Ovary (tissue), 9 donors: ENCODE measurements around the gene CEP104. TPM values are rescaled to one million over a fixed set of nuclear protein-coding genes. Genes with fewer than 3 reads are reported as not detected.

ENCODE experiments used
- DNase-seq, 5 donors: peaks; one replicate each; pipeline ENCODE4 v3.0.0-alpha.2; 2019 to 2020
- H3K27ac ChIP-seq, 2 donors: fragments of 200-600 bp; one replicate each; pipeline versions ENCODE4 v1.5.1 to v1.8.0; 2019 to 2022
- H3K27me3 ChIP-seq: fragments of 200-600 bp; one replicate; pipeline ENCODE4 v1.8.0; 2022
- H3K36me3 ChIP-seq: fragments of 200-600 bp; sonication (generic); one replicate; pipeline ENCODE4 v1.5.1; 2019
- H3K4me1 ChIP-seq: one replicate; pipeline ENCODE4 v1.8.1; 2013; ENCODE audit warnings: mild to moderate bottlenecking, moderate library complexity; ENCODE audit not compliant: insufficient read depth
- H3K4me3 ChIP-seq: fragments of 200-600 bp; sonication (generic); one replicate; pipeline ENCODE4 v1.5.1; 2017
- H3K9me3 ChIP-seq, 2 donors: fragments of 200-600 bp in 1 of 2; sonication (generic) in 1 of 2; one replicate each; pipeline versions ENCODE4 v1.5.1 to v1.8.1; 2013 to 2019; ENCODE audit warnings: mild to moderate bottlenecking in 1 of 2, moderate library complexity in 1 of 2
- CTCF ChIP-seq, 3 donors: fragments of 450-650 bp in 2 of 3; fragments of 200-600 bp in 1 of 3; IDR thresholded peaks; one replicate each; pipeline versions ENCODE4 v1.5.1 to v1.8.0; 2016 to 2022; ENCODE audit warnings: antibody characterized with exemption in 3 of 3, mild to moderate bottlenecking in 1 of 3
- EP300 ChIP-seq: sonication (generic); formaldehyde crosslinking; IDR thresholded peaks from one replicate; pipeline ENCODE4 v1.6.1; 2017; ENCODE audit warnings: antibody characterized with exemption
- POLR2A ChIP-seq: fragments of 450-650 bp; IDR thresholded peaks from one replicate; pipeline ENCODE4 v1.6.1; 2017; ENCODE audit warnings: antibody characterized with exemption, mild to moderate bottlenecking, moderate library complexity
- WGBS, 3 donors: extraction: QIAGEN DNeasy Blood & Tissue Kit in 1 of 3; methylation state at CpG; one replicate each; pipeline versions ENCODE4 v1.1.5 to v1.1.7; 2013 to 2017; 5-methylcytosine and 5-hydroxymethylcytosine counted together
- intact Hi-C, 4 donors: fragments of 100-400 bp; cut with DNase I; formaldehyde crosslinking; loops; one replicate each; pipeline versions ENCODE4 v1.11.0 to v1.15.1; 2022 to 2023
- polyA plus RNA-seq, 2 donors: library from polyadenylated mRNA; stranded (reverse); fragments of 200-250 nt in 1 of 2; fragments of 350-450 nt in 1 of 2; fragmentation: Illumina TruSeq in 1 of 2; extraction: RNeasy Lipid Tissue Mini Kit (QIAGEN cat#74804) in 1 of 2; gene quantifications; one replicate each; pipeline ENCODE4 v1.2.3, GENCODE V29; 2013 to 2014
- total RNA-seq, 7 donors: library from RNA; depleted of rRNA in 2 of 7; stranded (reverse); fragments of >200 nt in 2 of 7; fragmentation: NEBNext Ultra II Directional in 3 of 7; extraction: Animal tissue kit (Norgen Biotek cat#: 25700) in 3 of 7; gene quantifications; one replicate each; pipeline versions ENCODE4 v1.1.0 to v1.2.4, GENCODE V29; 2016 to 2023
- donor health status: DM: no; HTN: no; CAD: no; lungs with moderate emphysema.
- donor health status: DM: no; HTN: no; CAD: no.
- donor health status: Bipolar disorder and iron deficiency.
- donor health status: DM: yes; HTN: yes; CAD: no.
- donor health status: DM: no; HTN: no; CAD: no.
- donor health status: DM: yes; HTN: yes; CAD: no.

Gene CEP104
- total and polyA plus RNA-seq, 9 donors: 7.9 to 40.7 (median 37.6) TPM

GRCh38 chr1:3895279-3895950, 38.4 kb upstream of the CEP104 start:
- Histone ChIP-seq H3K9me3 (no peaks in the 10 kb centered on the region), H3K4me1 (peaks cover 6% of the 10 kb centered on the region), H3K36me3 (no peaks in the 10 kb centered on the region), H3K4me3 (no peak overlapping the region), H3K27ac (no peak overlapping the region), H3K27me3 (no peaks in the 10 kb centered on the region)
- 80 to 83% (median 83%) methylated on average over 11 to 13 of the region's 13 CpGs for WGBS, 3 donors
- intact Hi-C loops: no loop called here
- TF ChIP-seq EP300 (no peak), POLR2A (no peak), CTCF (IDR thresholded peaks at IDR 0.05) (no peak)
- DNase-seq: no peak

GRCh38 chr1:3894626-3895278, 37.7 kb upstream of the CEP104 start:
- intact Hi-C loops: no loop called here
- Histone ChIP-seq H3K27me3 (no peaks in the 10 kb centered on the region), H3K4me1 (peaks cover 6% of the 10 kb centered on the region), H3K4me3 (no peak overlapping the region), H3K27ac (no peak overlapping the region), H3K36me3 (no peaks in the 10 kb centered on the region), H3K9me3 (no peaks in the 10 kb centered on the region)
- no peak for DNase-seq
- 86 to 94% (median 92%) methylated on average over 17 of the region's 17 CpGs for WGBS, 3 donors
- TF ChIP-seq EP300 (no peak), POLR2A (no peak), CTCF (IDR thresholded peaks at IDR 0.05) (no peak)

- no peak for DNase-seq
- no peak overlapping the region for H3K4me3 ChIP-seq
- 70 to 86% (median 71%) methylated on average over 5 of the region's 5 CpGs for WGBS, 3 donors
- no peaks in the 10 kb centered on the region for H3K9me3 ChIP-seq
- H3K4me1 ChIP-seq: peaks cover 2% of the 10 kb centered on the region
- intact Hi-C loops: no loop called here
- H3K27me3 ChIP-seq: no peaks in the 10 kb centered on the region
- H3K27ac ChIP-seq: no peak overlapping the region
- TF ChIP-seq POLR2A: no peak
- TF ChIP-seq CTCF (IDR thresholded peaks at IDR 0.05): no peak
- TF ChIP-seq EP300: no peak
- no peaks in the 10 kb centered on the region for H3K36me3 ChIP-seq
These were observed 36.2 kb upstream of the CEP104 start for GRCh38 chr1:3893190-3893589.

- H3K27ac ChIP-seq: no peak overlapping the region
- WGBS, 3 donors: 61 to 76% (median 66%) methylated on average over 14 of the region's 14 CpGs
- DNase-seq: no peak
- intact Hi-C loops: no loop called here
- H3K9me3 ChIP-seq: no peaks in the 10 kb centered on the region
- no peaks in the 10 kb centered on the region for H3K27me3 ChIP-seq
- H3K4me3 ChIP-seq: no peak overlapping the region
- TF ChIP-seq CTCF (IDR thresholded peaks at IDR 0.05) (no peak), EP300 (no peak), POLR2A (no peak)
- H3K4me1 ChIP-seq: peaks cover 2% of the 10 kb centered on the region
- H3K36me3 ChIP-seq: no peaks in the 10 kb centered on the region
These were observed 35.7 kb upstream of the CEP104 start for GRCh38 chr1:3892748-3893147.
